ENCODE measurements around the gene CHAC1. TPM values are rescaled to one million over a fixed set of nuclear protein-coding genes. Genes with fewer than 3 reads are reported as not detected.

CHAC1 gene
- total RNA-seq, 2 experiments from 2014 or later, result 19.8 to 20.2 TPM

DNA sequence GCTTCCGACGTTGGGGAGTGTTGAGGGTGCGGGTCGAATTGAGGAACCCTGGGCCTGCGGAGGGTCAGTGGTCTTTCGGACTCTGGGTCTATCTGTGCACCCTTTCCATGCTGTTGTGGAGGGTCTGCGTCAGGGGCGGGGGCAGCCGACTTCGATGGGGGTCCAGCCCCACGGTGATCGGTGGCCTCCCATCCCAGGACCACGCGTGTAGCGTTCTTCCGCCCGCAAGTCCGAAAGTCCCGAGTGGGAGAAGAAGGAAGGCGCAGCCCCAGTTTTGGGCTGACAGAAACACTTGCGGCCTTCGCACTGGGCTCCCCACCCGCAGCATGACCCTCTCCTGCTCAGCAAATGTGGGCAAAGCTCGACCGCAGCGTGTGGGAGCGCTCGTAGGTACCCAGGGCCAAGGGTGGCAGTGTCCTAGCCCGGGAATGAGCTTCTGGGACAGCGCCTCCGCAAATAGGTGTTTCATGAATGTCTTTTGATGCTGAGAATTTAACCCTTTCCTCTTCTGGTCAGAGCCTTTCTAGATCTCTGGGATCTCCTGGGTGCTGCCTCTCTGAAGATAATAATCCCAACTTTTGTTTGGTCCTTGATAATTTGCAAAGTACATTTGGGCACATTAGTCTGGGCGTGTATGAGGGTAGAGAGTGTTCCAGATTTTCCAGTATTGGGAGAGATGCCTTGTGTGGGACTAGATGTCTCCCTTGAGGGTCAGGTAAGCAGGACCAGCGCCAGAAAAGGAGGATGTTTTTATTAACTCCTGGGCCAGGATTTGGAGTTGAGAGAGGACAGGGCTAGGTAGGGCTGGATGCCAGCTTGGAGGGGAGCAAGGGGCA lies 26.4 kb upstream of the CHAC1 start:
- Mint-ChIP-seq H3K27me3 (ENCODE audit: low read depth) (peaks cover 53% of the 10 kb centered on the region), H3K27ac (no peak overlapping the region), H3K36me3 (ENCODE audit: low read depth) (no peaks in the 10 kb centered on the region), H3K4me3 (no peak overlapping the region), H3K4me1 (ENCODE audit: low read depth) (peaks cover 40% of the 10 kb centered on the region), H3K9me3 (no peaks in the 10 kb centered on the region)
- no peak for DNase-seq
- CTCF ChIA-PET, result interaction anchor here (4.7 to 7.1 kb wide), 2 partner anchors 14 to 23 kb away, joined by 22 to 43 read pairs; no protein-coding TSS in a partner anchor
- intact Hi-C loops (cut with micrococcal nuclease), result no loop called here

DNA sequence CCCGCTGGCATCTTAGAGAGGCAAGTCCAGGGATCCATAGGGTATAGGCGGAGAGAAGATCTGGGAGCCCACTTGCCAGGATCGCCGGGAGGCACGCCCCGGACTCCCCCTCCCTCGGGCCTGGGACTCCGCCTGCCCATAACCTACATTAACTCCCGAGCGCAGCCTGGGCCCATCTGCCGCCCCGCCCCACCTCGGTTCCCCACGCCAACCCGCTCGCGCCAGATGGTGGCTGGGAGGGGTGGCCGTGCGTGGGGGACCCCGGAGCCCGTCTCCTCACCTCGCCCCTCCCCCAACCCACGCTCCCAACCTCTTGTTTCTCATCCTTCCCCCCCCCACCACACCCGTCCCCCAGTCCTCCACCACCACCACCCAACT lies 25.8 kb upstream of the CHAC1 start:
- no peak overlapping the region for H3K4me3 Mint-ChIP-seq

DNA sequence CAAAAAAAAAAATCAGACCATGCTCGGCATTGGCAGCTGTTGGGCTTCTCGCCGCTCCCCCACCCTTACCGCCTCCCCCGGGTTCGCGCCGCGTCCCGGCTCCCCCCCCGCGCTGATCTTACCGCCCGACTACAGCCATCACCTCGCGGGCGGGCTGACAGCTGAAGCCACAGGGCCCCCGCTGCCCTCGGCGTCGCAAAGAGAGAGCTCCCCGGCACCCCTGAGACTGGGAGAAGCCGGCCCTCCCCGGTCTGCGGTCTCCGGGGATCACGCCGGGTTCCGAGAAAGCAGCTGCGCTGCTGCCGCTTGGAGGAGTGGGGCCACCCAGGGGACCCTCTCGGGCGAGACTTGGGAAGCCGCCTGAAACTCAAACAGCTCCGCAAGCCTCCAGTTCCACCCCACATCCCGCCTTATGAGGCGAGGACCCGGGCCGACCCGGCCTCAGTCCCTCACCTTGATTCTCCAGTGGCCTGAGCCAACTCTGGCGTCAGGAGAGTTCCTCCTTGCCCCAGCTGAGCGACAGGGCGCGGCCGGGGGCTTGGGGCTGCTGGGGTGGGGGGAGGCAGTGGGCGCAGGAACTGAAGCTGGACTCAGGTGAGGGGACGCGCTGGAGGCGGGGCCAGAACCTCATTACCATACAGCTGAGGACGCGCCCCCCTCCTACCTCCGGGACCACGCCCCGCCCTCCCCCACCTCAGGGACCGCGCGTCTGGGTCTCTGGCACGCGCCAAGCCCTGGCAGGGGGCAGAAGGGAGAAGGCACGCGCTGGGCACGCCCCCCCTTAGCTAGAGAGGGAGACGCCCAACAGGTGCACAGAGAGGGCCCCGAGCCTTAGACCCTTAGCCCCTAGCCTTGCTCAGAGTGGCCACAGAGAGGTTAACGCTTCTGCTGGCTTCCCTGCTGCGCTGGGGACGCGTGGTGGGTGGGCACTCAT lies 25.1 kb upstream of the CHAC1 start:
- Mint-ChIP-seq H3K27me3 (ENCODE audit: low read depth) (peaks cover 63% of the 10 kb centered on the region), H3K36me3 (ENCODE audit: low read depth) (no peaks in the 10 kb centered on the region), H3K4me1 (ENCODE audit: low read depth) (peaks cover 40% of the 10 kb centered on the region), H3K4me3 (peak overlapping the region; percentile 54), H3K9me3 (no peaks in the 10 kb centered on the region), H3K27ac (no peak overlapping the region)
- CTCF ChIA-PET, result interaction anchor here (1.1 to 7.1 kb wide), 4 partner anchors 13 to 34 kb away, joined by 3 to 43 read pairs (median 28); partner anchors contain the start of gene VPS18
- DNase-seq, result no peak
- intact Hi-C loops (cut with micrococcal nuclease), result loop anchor here (1.0 kb wide), 1 partner anchor 21 kb away; no protein-coding TSS in a partner anchor

More for the DNA sequence above, 25.8 kb upstream of the CHAC1 start:
- H3K27me3 Mint-ChIP-seq (ENCODE audit: low read depth), result peaks cover 59% of the 10 kb centered on the region
- H3K4me1 Mint-ChIP-seq (ENCODE audit: low read depth), result peaks cover 40% of the 10 kb centered on the region
- intact Hi-C loops (cut with micrococcal nuclease), result no loop called here
- no peaks in the 10 kb centered on the region for H3K36me3 Mint-ChIP-seq (ENCODE audit: low read depth)
- no peak for DNase-seq
- no peaks in the 10 kb centered on the region for H3K9me3 Mint-ChIP-seq
- H3K27ac Mint-ChIP-seq, result no peak overlapping the region
- CTCF ChIA-PET, result interaction anchor here (1.1 to 7.1 kb wide), 4 partner anchors 14 to 33 kb away, joined by 3 to 43 read pairs (median 28); partner anchors contain the start of gene VPS18

DNA sequence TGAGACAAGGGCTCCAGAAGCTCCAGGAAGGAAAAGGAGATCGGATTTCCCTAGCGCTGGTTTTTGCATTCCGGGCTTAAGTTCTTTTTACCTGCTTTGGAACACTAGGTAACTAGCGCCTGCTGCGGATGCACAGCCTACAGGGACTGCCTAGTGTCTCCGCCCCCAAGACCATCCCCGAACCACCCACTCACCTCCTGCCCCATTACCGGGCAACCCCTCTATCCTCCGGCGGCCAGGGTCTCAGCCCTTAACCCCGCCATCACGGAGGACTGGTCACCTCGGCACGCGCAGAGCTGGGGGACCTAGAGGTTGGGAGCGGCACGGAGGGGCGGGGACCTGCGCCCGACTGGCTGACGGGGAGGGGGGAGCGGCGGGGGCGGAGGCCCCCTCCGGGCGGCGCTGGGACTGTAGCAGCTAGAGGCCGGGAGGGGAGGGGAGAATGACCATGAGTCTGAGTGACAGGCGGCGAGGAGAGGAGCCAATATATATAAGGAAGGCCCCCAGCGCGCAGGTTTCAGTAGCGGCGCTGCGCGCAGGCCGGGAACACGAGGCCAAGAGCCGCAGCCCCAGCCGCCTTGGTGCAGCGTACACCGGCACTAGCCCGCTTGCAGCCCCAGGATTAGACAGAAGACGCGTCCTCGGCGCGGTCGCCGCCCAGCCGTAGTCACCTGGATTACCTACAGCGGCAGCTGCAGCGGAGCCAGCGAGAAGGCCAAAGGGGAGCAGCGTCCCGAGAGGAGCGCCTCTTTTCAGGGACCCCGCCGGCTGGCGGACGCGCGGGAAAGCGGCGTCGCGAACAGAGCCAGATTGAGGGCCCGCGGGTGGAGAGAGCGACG lies 24.2 kb upstream of the CHAC1 start, which contains the start of gene DLL4:
TSS of gene DLL4 (plus strand) at position 520 of the 839 bp plus-strand sequence. CDS start 329 bp downstream, outside the sequence.
- Mint-ChIP-seq H3K4me3 (peak within 1 kb of the TSS; percentile 54), H3K9me3 (no peaks in the 10 kb centered on the region), H3K27me3 (ENCODE audit: low read depth) (peaks cover 66% of the 10 kb centered on the region), H3K4me1 (ENCODE audit: low read depth) (peaks cover 40% of the 10 kb centered on the region), H3K36me3 (ENCODE audit: low read depth) (no peaks in the 10 kb centered on the region), H3K27ac (no peak within 1 kb of the TSS)
- CTCF ChIA-PET, result interaction anchor here (0.6 to 7.1 kb wide), 5 partner anchors 12 to 394 kb away, joined by 3 to 43 read pairs (median 22); partner anchors contain the start of gene VPS18
- DNase-seq, result peak; percentile 35
- intact Hi-C loops (cut with micrococcal nuclease), result loop anchor here (1.0 kb wide), 1 partner anchor 22 kb away; no protein-coding TSS in a partner anchor

DNA sequence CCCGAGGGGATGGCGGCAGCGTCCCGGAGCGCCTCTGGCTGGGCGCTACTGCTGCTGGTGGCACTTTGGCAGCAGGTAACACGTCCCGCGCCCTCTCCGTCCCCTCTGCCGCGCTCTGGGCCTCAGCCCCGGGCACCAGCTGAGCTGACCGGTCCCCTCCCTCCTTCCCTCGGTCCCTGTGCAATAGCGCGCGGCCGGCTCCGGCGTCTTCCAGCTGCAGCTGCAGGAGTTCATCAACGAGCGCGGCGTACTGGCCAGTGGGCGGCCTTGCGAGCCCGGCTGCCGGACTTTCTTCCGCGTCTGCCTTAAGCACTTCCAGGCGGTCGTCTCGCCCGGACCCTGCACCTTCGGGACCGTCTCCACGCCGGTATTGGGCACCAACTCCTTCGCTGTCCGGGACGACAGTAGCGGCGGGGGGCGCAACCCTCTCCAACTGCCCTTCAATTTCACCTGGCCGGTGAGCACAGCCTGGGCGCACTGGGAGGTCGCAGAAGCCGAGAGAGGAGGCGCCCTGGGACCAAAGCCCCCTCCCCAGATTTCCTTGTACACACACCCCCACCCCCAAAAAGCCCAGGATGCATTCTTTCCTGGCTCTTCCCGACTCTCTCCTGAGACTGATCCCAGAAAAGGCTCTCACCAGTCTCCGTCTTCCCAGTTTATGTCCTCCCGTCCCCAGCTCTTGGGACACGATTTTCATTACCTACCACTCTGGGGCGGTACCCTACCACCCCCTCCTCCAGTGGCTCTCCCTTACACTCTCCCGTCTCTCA lies 23.4 kb upstream of the CHAC1 start:
- Mint-ChIP-seq H3K27me3 (ENCODE audit: low read depth) (peaks cover 65% of the 10 kb centered on the region), H3K36me3 (ENCODE audit: low read depth) (no peaks in the 10 kb centered on the region), H3K9me3 (no peaks in the 10 kb centered on the region), H3K4me3 (peak overlapping the region; percentile 32), H3K4me1 (ENCODE audit: low read depth) (peaks cover 40% of the 10 kb centered on the region), H3K27ac (no peak overlapping the region)
- intact Hi-C loops (cut with micrococcal nuclease), result loop anchor here (1.0 to 10.0 kb wide), 2 partner anchors 11 to 255 kb away; no protein-coding TSS in a partner anchor
- CTCF ChIA-PET, result interaction anchor here (0.6 to 7.1 kb wide), 16 partner anchors 9 to 393 kb away, joined by 3 to 43 read pairs (median 4); partner anchors contain the start of genes CHAC1 and VPS18
- no peak for DNase-seq

DNA sequence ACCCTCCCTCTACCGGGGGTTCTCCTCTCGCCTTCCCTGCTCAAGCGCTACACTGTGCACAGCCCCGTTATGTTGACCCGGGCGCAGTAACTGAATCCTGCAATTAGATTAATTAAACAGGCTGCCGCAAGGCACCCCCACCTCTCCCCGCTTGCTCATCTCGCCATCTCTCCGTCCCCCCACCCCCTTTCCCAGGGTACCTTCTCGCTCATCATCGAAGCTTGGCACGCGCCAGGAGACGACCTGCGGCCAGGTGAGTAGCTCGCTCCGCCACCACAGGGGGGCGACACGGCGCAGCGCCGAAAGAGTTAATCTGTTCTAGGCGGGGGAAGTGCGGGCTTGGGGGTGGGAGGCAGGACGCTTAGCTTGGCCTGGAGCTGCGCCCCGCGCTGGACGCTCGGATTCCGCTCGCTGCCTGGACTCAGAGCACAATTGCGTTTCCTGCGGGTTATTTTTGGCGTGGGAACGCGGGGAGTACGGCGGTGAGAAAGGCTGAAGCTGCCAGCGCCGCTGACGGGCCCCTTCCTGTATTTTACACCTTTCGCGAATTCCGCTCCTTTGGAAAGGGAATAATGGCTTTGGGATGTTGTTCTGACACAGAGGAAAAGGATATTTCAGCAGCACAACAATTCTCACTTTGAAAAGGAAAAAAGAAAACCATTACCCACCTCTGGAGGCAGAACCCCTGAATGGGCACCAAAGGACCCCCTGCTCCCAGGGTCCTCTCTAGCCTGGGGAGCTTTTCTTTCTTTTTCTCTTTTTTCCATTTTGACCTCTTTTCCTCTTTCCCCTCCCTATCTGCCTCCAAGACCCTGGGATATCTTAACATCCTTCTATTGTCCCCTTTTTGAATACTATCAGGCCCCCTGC lies 22.6 kb upstream of the CHAC1 start:
- Mint-ChIP-seq H3K4me3 (peak overlapping the region; percentile 36), H3K27ac (no peak overlapping the region), H3K27me3 (ENCODE audit: low read depth) (peaks cover 59% of the 10 kb centered on the region), H3K9me3 (no peaks in the 10 kb centered on the region), H3K36me3 (ENCODE audit: low read depth) (no peaks in the 10 kb centered on the region), H3K4me1 (ENCODE audit: low read depth) (peaks cover 40% of the 10 kb centered on the region)
- peak; percentile 64 for DNase-seq
- CTCF ChIA-PET, result interaction anchor here (0.6 to 7.1 kb wide), 18 partner anchors 10 to 255 kb away, joined by 3 to 43 read pairs (median 4); partner anchors contain the start of gene CHAC1
- intact Hi-C loops (cut with micrococcal nuclease), result loop anchor here (1.0 to 10.0 kb wide), 2 partner anchors 11 to 254 kb away; no protein-coding TSS in a partner anchor

DNA sequence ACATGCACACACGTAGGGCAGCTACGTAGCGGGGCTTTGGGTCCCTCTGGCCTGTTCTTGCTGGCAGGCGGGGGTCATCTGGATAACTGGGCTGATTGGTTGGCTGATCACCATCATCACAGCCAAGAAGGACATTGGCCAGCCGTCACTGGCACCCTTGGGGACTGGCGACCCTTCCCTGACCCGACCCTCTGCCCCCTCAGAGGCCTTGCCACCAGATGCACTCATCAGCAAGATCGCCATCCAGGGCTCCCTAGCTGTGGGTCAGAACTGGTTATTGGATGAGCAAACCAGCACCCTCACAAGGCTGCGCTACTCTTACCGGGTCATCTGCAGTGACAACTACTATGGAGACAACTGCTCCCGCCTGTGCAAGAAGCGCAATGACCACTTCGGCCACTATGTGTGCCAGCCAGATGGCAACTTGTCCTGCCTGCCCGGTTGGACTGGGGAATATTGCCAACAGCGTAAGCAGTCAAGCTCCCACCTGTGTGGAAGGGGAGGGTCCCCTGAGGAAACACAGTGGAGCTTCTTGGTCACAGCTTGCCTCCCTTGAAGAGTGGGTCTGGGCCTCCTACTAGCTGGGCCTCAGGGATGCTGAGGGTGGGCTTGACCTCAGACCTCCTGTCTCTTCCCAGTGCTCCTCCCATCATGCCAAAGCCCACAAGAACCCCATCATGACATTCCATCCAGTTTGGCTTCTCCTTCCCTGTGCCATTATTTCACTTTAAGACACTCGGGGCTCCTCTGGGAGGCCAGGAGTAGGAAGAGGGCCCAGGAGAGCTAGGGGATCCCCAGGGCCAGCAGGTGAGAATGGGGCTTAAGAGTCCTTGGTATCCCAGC lies 21.8 kb upstream of the CHAC1 start:
- intact Hi-C loops (cut with micrococcal nuclease), result loop anchor here (10.0 kb wide), 1 partner anchor 253 kb away; no protein-coding TSS in a partner anchor
- Mint-ChIP-seq H3K27ac (no peak overlapping the region), H3K36me3 (ENCODE audit: low read depth) (no peaks in the 10 kb centered on the region), H3K27me3 (ENCODE audit: low read depth) (peaks cover 55% of the 10 kb centered on the region), H3K4me3 (no peak overlapping the region), H3K4me1 (ENCODE audit: low read depth) (peaks cover 36% of the 10 kb centered on the region), H3K9me3 (no peaks in the 10 kb centered on the region)
- DNase-seq, result no peak
- CTCF ChIA-PET, result interaction anchor here (0.6 to 7.1 kb wide), 11 partner anchors 10 to 886 kb away, joined by 3 to 43 read pairs (median 6); partner anchors contain the start of gene CHAC1

GRCh38 chr15:40932156-40932555 lies 21.1 kb upstream of the CHAC1 start:
- intact Hi-C loops (cut with micrococcal nuclease), result loop anchor here (10.0 kb wide), 1 partner anchor 253 kb away; no protein-coding TSS in a partner anchor
- Mint-ChIP-seq H3K36me3 (ENCODE audit: low read depth) (no peaks in the 10 kb centered on the region), H3K27ac (no peak overlapping the region), H3K4me3 (no peak overlapping the region), H3K27me3 (ENCODE audit: low read depth) (peaks cover 48% of the 10 kb centered on the region), H3K9me3 (no peaks in the 10 kb centered on the region), H3K4me1 (ENCODE audit: low read depth) (peaks cover 31% of the 10 kb centered on the region)
- no peak for DNase-seq
- CTCF ChIA-PET, result interaction anchor here (0.6 to 7.1 kb wide), 4 partner anchors 9 to 887 kb away, joined by 3 to 43 read pairs (median 18); no protein-coding TSS in a partner anchor

All from activated naive CD4-positive, alpha-beta T cell treated with anti-CD3 and anti-CD28 coated beads for 36 hours (primary cell).